ENCODE measurements around the gene INO80. TPM values are rescaled to one million over a fixed set of nuclear protein-coding genes. Genes with fewer than 3 reads are reported as not detected.

The INO80 gene
- total RNA-seq, 5 donors from 2014 or later (not counting 1 experiment from before 2014, with no cell fraction given) = 31.3 to 34.7 (median 33.7) TPM

DNA sequence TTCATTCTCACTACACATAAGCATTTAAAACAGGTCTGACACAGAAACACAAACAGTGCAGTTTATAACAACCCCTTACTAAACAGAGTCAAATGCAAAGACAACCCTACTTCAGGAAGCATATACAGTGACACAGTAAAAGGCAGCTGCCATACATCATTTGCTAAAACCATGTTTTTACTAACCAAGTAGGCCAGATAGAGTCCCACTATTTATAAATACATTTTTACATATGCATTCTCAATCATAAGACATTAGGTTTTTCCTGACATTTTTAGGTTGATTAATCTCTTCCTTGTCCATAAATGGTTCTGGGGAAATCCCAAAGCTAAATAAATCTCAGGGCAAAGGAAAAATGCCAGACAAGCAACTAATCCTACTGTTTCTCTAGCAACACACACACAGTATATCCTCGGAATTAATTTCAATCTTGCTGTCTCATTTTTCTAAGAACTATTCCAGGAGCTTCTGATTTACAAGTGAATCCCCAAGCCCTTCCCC, 123.8 kb downstream of the INO80 start:
- ATAC-seq (replicated peaks in 1 of 4) = no peak
- Histone ChIP-seq H3K4me1 (ENCODE audit: control insufficient read depth in 1 of 2, extremely low read depth in 1 of 2, insufficient read depth in 2 of 2, low read length in 2 of 2) (no peaks in the 10 kb centered on the region), H3K9me3 (no peaks in the 10 kb centered on the region), H3K4me3 (ENCODE audit: control insufficient read depth in 1 of 2, extremely low read depth in 1 of 2, low read length in 1 of 2) (no peak overlapping the region), H3K36me3 (ENCODE audit: control insufficient read depth in 2 of 2, extremely low read depth in 1 of 2, insufficient read depth in 1 of 2, low read length in 1 of 2) (peaks cover 19 to 59% of the 10 kb centered on the region in 2 donors), H3K27me3 (replicated peaks in 1 of 2; ENCODE audit: control insufficient read depth in 2 of 2, extremely low read depth in 1 of 2, insufficient read depth in 2 of 2, low read length in 1 of 2) (no peaks in the 10 kb centered on the region), H3K27ac (ENCODE audit: low read length) (no peak overlapping the region)
- Mint-ChIP-seq H3K4me3 (no peak overlapping the region), H3K9me3 (no peaks in the 10 kb centered on the region), H3K36me3 (peaks cover 58% of the 10 kb centered on the region), H3K27ac (no peak overlapping the region), H3K27me3 (no peaks in the 10 kb centered on the region), H3K4me1 (no peaks in the 10 kb centered on the region)
- 100% methylated on average over 1 of the region's 1 CpG for WGBS (ENCODE audit: insufficient coverage)
- no peak for DNase-seq
- CTCF ChIA-PET = no interaction called here
- POLR2A ChIA-PET = interaction anchor here in 1 of 2 donors (0.6 kb wide), 1 partner anchor 765 kb away, joined by 4 read pairs; no protein-coding TSS in a partner anchor

DNA sequence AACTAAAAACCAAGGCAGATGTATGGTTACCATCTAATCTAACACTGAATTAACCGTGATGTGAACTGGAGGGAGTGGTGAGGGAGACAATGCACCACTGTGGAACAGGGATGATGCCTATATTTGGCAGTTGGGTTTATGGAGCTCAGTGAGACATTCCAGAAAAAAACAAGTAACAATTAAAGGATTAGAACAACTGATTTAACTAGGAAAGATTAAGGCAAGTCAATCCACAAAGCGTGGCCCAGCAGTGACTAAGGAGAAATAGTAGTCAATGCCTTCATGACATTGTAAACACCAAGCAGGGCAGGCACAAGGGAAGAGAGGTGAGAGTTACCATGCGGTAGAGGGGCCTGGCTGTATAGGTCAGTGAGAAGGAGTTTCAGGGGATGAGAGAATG, 124.7 kb downstream of the INO80 start:
- Mint-ChIP-seq H3K4me3 (no peak overlapping the region), H3K9me3 (no peaks in the 10 kb centered on the region), H3K36me3 (peaks cover 57% of the 10 kb centered on the region), H3K27ac (peak overlapping the region in 1 of 2 donors; percentile 20), H3K27me3 (no peaks in the 10 kb centered on the region), H3K4me1 (no peaks in the 10 kb centered on the region)
- ChIA-PET POLR2A (interaction anchor here in 1 of 2 donors (0.6 kb wide), 1 partner anchor 644 kb away, joined by 4 read pairs; no protein-coding TSS in a partner anchor), CTCF (no interaction called here)
- Histone ChIP-seq H3K4me1 (ENCODE audit: control insufficient read depth in 1 of 2, extremely low read depth in 1 of 2, insufficient read depth in 2 of 2, low read length in 2 of 2) (no peaks in the 10 kb centered on the region), H3K9me3 (no peaks in the 10 kb centered on the region), H3K4me3 (ENCODE audit: control insufficient read depth in 1 of 2, extremely low read depth in 1 of 2, low read length in 1 of 2) (no peak overlapping the region), H3K27ac (ENCODE audit: low read length) (no peak overlapping the region), H3K36me3 (ENCODE audit: control insufficient read depth in 2 of 2, extremely low read depth in 1 of 2, insufficient read depth in 1 of 2, low read length in 1 of 2) (peaks cover 18 to 59% of the 10 kb centered on the region in 2 donors), H3K27me3 (replicated peaks in 1 of 2; ENCODE audit: control insufficient read depth in 2 of 2, extremely low read depth in 1 of 2, insufficient read depth in 2 of 2, low read length in 1 of 2) (no peaks in the 10 kb centered on the region)
- ATAC-seq (replicated peaks in 1 of 4) = no peak
- DNase-seq = no peak
- 100% methylated on average over 1 of the region's 3 CpGs for WGBS (ENCODE audit: insufficient coverage)

DNA sequence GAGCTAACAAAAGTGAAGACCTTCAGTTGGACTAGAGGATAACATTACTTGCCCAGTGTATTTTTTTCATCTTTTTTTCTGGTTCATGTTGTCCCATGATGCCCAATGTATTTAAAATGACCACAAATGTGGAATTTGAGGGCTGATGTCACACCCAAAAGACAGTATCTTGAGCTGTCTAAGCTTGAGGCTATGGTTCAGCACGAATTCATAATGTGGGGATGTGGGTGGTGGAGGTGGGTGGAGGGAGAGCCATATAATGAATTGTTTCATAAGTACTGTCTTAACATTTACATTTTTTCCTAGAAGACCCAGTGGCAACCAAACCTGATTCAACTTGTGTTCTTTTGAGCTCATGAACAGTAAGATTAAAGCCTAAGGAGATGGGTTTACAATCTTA, 125.3 kb downstream of the INO80 start:
- no peaks in the 10 kb centered on the region for H3K9me3 ChIP-seq
- Mint-ChIP-seq H3K36me3 (peaks cover 55% of the 10 kb centered on the region), H3K27ac (no peak overlapping the region), H3K9me3 (no peaks in the 10 kb centered on the region), H3K4me3 (no peak overlapping the region), H3K4me1 (no peaks in the 10 kb centered on the region), H3K27me3 (no peaks in the 10 kb centered on the region)
- no CpG with 5 or more reads among the region's 1 CpG for WGBS (ENCODE audit: insufficient coverage)
- no peaks in the 10 kb centered on the region for H3K4me1 ChIP-seq (ENCODE audit: control insufficient read depth in 1 of 2, extremely low read depth in 1 of 2, insufficient read depth in 2 of 2, low read length in 2 of 2)
- no peak overlapping the region for H3K27ac ChIP-seq (ENCODE audit: low read length)
- peaks cover 12 to 60% of the 10 kb centered on the region in 2 donors for H3K36me3 ChIP-seq (ENCODE audit: control insufficient read depth in 2 of 2, extremely low read depth in 1 of 2, insufficient read depth in 1 of 2, low read length in 1 of 2)
- no peak for DNase-seq
- POLR2A ChIA-PET = no interaction called here
- ATAC-seq (replicated peaks in 1 of 4) = no peak
- H3K4me3 ChIP-seq (ENCODE audit: control insufficient read depth in 1 of 2, extremely low read depth in 1 of 2, low read length in 1 of 2) = no peak overlapping the region
- H3K27me3 ChIP-seq (replicated peaks in 1 of 2; ENCODE audit: control insufficient read depth in 2 of 2, extremely low read depth in 1 of 2, insufficient read depth in 2 of 2, low read length in 1 of 2) = no peaks in the 10 kb centered on the region
- CTCF ChIA-PET = interaction anchor here in 1 of 2 donors (0.6 kb wide), 1 partner anchor 967 kb away, joined by 3 read pairs; no protein-coding TSS in a partner anchor

DNA sequence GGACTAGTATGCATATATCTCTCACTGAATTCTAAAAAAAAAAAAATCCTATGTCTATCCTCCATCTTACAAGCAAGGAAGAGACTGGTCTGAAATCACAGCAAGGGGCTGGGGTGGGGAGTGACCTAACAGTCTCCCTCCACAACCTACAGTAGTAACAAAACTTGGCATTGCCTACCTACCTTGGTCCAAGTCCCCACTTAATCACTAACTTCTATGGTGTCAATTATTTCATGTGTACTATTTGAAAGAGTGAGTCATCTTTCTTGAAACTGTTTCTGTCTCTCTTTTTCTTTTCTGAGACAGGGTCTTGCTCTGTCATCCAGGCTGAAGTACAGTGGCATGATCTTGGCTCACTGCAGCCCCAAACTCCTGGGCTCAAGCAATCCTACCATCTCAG, 126.0 kb downstream of the INO80 start:
- no peaks in the 10 kb centered on the region for H3K4me1 Mint-ChIP-seq
- ATAC-seq (replicated peaks in 1 of 4) (no peak), DNase-seq (no peak)
- H3K27ac Mint-ChIP-seq = no peak overlapping the region
- Histone ChIP-seq H3K4me3 (ENCODE audit: control insufficient read depth in 1 of 2, extremely low read depth in 1 of 2, low read length in 1 of 2) (no peak overlapping the region), H3K4me1 (ENCODE audit: control insufficient read depth in 1 of 2, extremely low read depth in 1 of 2, insufficient read depth in 2 of 2, low read length in 2 of 2) (no peaks in the 10 kb centered on the region), H3K36me3 (ENCODE audit: control insufficient read depth in 2 of 2, extremely low read depth in 1 of 2, insufficient read depth in 1 of 2, low read length in 1 of 2) (peaks cover 10 to 62% of the 10 kb centered on the region in 2 donors), H3K27me3 (replicated peaks in 1 of 2; ENCODE audit: control insufficient read depth in 2 of 2, extremely low read depth in 1 of 2, insufficient read depth in 2 of 2, low read length in 1 of 2) (no peaks in the 10 kb centered on the region), H3K9me3 (no peaks in the 10 kb centered on the region), H3K27ac (ENCODE audit: low read length) (no peak overlapping the region)
- no peaks in the 10 kb centered on the region for H3K27me3 Mint-ChIP-seq
- H3K4me3 Mint-ChIP-seq = no peak overlapping the region
- ChIA-PET POLR2A (no interaction called here), CTCF (interaction anchor here in 1 of 2 donors (0.6 kb wide), 1 partner anchor 967 kb away, joined by 3 read pairs; no protein-coding TSS in a partner anchor)
- no peaks in the 10 kb centered on the region for H3K9me3 Mint-ChIP-seq
- peaks cover 51% of the 10 kb centered on the region for H3K36me3 Mint-ChIP-seq

DNA sequence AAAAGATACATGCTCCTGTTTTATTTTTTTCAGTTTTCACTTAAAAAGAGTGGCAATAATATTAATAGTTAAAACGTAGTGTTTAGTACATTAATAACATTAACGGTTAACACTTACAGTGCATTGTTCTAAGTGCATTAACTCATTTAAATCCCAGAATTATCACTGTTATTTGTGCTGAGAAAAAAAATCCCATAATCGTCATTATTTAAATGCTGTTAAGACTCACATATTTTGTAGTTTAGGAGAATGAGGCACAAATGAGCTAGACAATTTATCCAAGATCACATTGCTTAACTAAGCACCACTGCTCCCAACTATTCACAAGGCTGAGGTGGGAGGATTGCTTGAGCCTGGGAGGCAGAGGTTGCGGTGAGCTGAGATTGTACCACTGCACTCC, 127.9 kb downstream of the INO80 start:
- ChIA-PET CTCF (no interaction called here), POLR2A (no interaction called here)
- Mint-ChIP-seq H3K27ac (no peak overlapping the region), H3K4me1 (no peaks in the 10 kb centered on the region), H3K4me3 (no peak overlapping the region), H3K9me3 (no peaks in the 10 kb centered on the region), H3K36me3 (peaks cover 61% of the 10 kb centered on the region), H3K27me3 (no peaks in the 10 kb centered on the region)
- Histone ChIP-seq H3K27me3 (replicated peaks in 1 of 2; ENCODE audit: control insufficient read depth in 2 of 2, extremely low read depth in 1 of 2, insufficient read depth in 2 of 2, low read length in 1 of 2) (no peaks in the 10 kb centered on the region), H3K27ac (ENCODE audit: low read length) (no peak overlapping the region), H3K36me3 (ENCODE audit: control insufficient read depth in 2 of 2, extremely low read depth in 1 of 2, insufficient read depth in 1 of 2, low read length in 1 of 2) (peaks cover 15 to 69% of the 10 kb centered on the region in 2 donors), H3K4me1 (ENCODE audit: control insufficient read depth in 1 of 2, extremely low read depth in 1 of 2, insufficient read depth in 2 of 2, low read length in 2 of 2) (no peaks in the 10 kb centered on the region), H3K4me3 (ENCODE audit: control insufficient read depth in 1 of 2, extremely low read depth in 1 of 2, low read length in 1 of 2) (no peak overlapping the region), H3K9me3 (no peaks in the 10 kb centered on the region)
- no CpG with 5 or more reads among the region's 4 CpGs for WGBS (ENCODE audit: insufficient coverage)
- DNase-seq = no peak
- ATAC-seq (replicated peaks in 1 of 4) = no peak

DNA sequence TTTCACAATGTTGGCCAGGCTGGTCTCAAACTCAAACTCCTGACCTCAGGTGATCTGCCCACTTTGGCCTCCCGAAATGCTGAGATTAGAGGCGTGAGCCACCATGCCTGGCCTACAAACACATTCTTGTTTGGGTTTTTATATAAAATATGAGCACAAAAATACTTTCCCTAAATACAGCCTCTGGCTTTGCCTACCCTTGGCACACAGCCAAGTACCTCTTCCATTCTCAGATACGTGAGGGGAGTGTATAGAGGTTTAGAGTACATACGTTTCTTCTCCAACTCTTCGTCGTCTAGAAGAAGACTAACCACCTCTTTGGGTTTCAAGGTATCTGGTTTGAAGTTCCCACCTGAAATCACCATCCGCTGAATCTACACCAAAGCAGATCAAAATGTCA, 129.3 kb downstream of the INO80 start:
- Histone ChIP-seq H3K36me3 (ENCODE audit: control insufficient read depth in 2 of 2, extremely low read depth in 1 of 2, insufficient read depth in 1 of 2, low read length in 1 of 2) (peaks cover 24 to 69% of the 10 kb centered on the region in 2 donors), H3K9me3 (no peaks in the 10 kb centered on the region), H3K4me1 (ENCODE audit: control insufficient read depth in 1 of 2, extremely low read depth in 1 of 2, insufficient read depth in 2 of 2, low read length in 2 of 2) (no peaks in the 10 kb centered on the region), H3K27ac (ENCODE audit: low read length) (no peak overlapping the region), H3K27me3 (replicated peaks in 1 of 2; ENCODE audit: control insufficient read depth in 2 of 2, extremely low read depth in 1 of 2, insufficient read depth in 2 of 2, low read length in 1 of 2) (no peaks in the 10 kb centered on the region), H3K4me3 (ENCODE audit: control insufficient read depth in 1 of 2, extremely low read depth in 1 of 2, low read length in 1 of 2) (no peak overlapping the region)
- H3K4me1 Mint-ChIP-seq = no peaks in the 10 kb centered on the region
- WGBS (ENCODE audit: insufficient coverage) = 100% methylated on average over 1 of the region's 7 CpGs
- ChIA-PET CTCF (interaction anchor here in 1 of 2 donors (0.6 kb wide), 1 partner anchor 845 kb away, joined by 3 read pairs; no protein-coding TSS in a partner anchor), POLR2A (no interaction called here)
- no peaks in the 10 kb centered on the region for H3K27me3 Mint-ChIP-seq
- no peak for ATAC-seq (replicated peaks in 1 of 4)
- H3K4me3 Mint-ChIP-seq = no peak overlapping the region
- H3K9me3 Mint-ChIP-seq = no peaks in the 10 kb centered on the region
- DNase-seq = no peak
- H3K27ac Mint-ChIP-seq = no peak overlapping the region
- peaks cover 64% of the 10 kb centered on the region for H3K36me3 Mint-ChIP-seq

All from T-cell (primary cell).